CD4-positive, alpha-beta T cell treated with Interleukin-1 beta for 1 hour (primary cell): ENCODE results near the gene KLHL17.

Experiments
- DNase-seq, 2 donors: peaks; one replicate each; pipeline ENCODE4 v3.0.0-alpha.2; 2020 to 2022

KLHL17 gene

DNA sequence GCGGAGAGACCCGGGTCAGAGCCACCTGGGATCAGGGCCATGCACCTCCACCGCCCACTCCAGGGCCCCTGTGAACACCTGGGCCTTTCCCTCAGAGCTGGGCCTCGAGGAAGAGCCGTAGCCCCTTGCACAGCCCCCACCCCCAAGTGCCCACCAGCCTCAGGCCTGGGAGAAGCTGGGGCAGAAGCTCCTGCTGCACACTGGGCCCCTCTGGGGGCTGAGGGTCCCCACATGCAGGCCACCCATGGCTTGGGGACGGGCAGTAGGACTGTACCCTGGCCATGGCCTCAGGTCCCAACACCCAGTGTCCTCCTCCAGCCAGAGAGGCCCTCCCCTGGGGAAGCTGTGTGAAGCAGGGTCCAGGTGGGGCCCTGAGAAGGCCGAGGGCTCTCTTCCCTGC is 7.8 kb upstream of the KLHL17 start:
- DNase-seq = no peak

DNA sequence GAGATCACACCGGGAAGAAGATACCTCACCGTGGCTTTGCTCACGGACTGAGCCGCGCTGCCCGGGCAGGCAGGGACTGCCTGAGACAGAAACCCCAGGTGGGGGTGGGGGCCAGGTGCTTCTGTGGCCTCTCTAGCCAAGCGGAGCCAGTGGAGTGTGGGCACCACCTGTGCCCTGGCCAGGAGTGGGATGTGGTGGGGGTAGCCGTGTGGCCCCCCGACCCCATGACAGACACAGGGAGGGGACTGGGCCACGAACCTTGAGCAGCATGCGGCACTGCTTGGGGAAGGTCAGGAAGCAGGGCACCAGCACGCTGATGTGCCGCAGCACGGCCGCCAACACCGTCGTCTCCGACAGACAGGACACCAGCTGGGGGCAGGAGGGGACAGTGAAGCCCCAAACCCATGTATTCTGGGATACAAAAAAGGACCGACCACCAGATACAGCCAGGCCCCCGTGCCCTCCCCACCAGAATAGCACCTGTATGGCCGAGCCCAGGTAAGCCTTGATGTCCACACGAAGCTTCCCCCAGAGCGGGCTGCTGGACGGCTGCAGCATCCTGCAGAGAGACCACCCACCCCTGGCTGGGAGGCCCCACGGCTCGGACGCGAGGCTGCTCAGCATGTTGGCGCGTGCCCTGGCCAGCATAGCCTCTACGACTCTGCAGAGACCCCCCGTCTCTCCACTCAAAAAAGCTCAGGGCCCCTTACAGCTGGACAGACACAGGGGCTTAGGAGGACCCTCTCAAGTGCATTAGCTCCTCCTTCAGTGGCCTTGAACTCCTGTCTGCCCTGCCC is 6.7 kb upstream of the KLHL17 start:
- DNase-seq = no peak

DNA sequence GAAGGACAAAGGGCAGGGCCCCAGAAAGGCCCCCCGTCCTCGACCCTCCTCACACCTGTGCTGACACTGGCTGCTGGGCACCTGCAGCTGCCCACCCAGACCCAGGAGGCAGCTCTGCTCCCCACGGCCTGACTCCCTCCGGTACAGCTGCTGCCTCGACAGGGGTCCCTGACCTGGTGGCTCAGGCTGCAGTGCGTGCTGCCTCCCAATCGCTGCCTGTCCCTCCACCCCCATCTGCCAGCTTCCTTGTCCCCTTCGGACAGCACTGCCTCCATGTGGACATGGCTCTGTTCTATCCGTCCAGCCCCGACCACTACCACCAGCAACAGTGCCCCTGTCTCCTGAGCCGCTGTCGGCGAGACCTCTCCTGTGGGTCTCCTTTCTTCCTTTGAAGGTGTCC is 5.5 kb upstream of the KLHL17 start:
- no peak for DNase-seq

DNA sequence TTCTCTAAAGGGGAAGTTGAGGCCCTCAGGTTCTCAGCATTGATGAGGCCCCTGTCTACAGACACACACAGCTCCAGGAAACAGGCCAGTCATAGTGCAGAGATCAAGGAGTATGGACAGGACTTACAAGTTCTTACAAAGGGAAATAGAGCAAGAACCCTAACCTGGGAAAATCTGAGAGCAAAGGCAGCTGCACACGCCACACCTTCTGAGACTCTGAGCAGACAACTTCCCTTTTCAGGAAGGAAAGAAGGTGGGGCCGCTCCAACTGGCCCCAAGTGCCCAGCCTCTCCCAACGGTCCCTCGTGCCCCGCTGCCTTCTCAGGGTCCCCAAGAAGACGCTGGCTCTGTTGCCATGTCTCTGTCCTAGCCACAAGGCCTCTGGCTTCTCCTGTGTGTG is 4.9 kb upstream of the KLHL17 start:
- DNase-seq = no peak

DNA sequence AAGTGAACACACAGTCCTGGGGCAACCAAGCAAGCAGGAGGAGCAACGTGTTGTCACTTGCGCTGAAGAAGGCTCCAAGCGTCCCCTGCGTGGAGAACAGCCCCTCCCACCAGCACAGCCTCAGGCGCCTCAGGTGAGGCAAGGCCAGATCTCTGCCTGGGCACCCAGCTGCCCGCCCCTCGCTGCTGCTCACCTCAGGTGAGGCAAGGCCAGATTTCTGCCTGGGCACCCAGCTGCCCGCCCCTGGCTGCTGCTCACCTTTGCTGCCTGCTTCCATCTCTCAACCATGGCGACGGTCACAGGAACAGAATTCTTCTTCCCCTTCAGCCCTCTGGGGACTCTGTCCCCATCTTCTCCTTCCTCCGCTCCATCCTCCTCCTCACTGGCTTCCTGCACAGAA is 3.7 kb upstream of the KLHL17 start:
- no peak for DNase-seq

DNA sequence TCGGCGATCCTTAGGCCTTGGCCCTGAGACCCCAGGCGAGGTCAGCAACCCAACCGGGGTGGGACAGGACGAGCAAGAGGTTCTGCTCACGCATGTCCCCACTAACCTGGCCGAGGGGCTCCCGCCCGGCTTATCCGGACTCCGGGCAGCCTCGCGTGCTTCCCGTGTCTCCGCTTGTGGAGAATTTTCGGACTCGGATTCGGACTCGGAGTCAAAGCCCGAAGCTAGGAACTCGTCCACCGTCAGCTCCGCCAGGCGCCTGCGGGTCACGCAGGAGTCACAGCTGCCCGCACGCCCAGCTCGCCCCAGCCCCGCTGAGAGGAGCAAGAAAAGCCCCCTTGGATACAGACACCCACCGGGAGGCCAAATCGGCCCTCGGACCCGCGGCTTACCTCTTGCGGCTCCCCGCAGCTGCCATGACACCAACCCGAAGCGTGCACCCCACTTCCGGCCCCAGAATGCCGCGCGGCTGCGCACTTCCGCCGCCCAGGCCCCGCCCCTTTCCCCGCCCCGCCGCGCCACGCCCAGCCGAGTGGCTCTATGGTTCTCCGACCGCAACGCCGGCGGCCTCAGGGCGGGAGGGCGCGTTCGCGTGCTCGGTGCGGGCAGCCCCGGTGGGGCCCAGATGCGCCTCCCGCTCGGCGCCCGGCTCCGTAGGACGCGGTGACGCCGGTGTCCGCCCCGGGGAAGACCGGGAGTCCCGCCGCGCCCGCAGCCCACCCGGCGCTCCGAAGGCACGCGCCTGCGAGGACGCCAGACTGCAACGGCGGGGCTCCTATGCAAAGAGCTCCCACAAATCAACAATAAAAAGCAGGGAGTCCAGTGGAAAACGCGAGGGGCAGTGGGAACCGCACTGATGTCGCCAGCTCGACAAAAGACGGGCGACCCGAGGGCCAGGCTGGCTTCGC is 1.3 kb upstream of the KLHL17 start, which contains the start of gene NOC2L:
TSS of gene NOC2L (minus strand) at position 434 of the 908 bp plus-strand sequence. CDS start at position 418, 16 bp downstream.
- DNase-seq = peak; percentile 95 to 98

DNA sequence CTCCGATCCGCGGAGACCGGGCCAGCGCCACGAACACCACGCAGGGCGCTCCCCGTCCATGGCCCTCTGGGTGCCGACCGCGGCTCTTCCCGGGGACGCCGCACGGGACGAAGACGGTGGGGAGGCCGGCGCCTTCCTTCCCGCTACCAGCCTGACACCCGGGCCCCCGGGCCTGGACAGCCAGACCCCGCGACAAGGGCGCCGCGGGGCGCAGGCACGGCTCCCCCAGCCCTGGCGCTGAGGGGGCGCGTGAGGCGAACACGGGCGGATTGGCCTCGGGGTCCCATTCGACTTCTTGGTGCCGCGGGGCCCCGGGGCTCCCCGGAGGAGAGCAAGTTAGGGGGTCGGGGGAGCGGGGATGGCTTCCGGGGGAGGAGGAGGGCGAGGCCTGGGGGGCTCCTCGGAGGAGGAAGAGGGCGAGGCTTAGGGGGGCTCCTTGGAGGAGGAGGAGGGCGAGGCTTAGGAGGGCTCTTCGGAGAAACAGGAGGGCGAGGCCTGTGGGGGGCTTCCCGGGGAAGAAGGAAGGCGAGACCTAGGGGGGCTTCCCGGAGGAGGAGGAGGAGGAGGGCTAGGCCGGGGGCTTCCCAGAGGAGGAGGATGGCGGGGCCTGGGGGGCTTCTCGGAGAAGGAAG is 537 bp upstream of the KLHL17 start:
- no peak for DNase-seq

DNA sequence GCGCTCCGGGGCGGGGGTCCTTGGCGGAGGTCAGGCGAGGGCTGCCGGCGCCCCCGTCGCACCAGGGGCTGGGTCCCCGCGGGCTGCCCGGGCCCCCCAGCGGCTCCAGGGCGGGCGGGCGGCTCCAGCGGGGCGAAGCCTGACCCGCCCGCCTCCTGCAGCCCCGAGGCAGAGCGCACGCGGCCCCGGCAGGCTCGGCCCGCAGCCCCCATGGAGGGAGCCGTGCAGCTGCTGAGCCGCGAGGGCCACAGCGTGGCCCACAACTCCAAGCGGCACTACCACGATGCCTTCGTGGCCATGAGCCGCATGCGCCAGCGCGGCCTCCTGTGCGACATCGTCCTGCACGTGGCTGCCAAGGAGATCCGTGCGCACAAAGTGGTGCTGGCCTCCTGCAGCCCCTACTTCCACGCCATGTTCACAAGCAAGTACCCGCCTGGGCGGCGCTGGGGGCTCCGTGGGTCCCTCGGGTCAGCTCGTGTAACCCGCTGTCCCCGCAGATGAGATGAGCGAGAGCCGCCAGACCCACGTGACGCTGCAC is 817 bp downstream of the KLHL17 start:
- no peak for DNase-seq

DNA sequence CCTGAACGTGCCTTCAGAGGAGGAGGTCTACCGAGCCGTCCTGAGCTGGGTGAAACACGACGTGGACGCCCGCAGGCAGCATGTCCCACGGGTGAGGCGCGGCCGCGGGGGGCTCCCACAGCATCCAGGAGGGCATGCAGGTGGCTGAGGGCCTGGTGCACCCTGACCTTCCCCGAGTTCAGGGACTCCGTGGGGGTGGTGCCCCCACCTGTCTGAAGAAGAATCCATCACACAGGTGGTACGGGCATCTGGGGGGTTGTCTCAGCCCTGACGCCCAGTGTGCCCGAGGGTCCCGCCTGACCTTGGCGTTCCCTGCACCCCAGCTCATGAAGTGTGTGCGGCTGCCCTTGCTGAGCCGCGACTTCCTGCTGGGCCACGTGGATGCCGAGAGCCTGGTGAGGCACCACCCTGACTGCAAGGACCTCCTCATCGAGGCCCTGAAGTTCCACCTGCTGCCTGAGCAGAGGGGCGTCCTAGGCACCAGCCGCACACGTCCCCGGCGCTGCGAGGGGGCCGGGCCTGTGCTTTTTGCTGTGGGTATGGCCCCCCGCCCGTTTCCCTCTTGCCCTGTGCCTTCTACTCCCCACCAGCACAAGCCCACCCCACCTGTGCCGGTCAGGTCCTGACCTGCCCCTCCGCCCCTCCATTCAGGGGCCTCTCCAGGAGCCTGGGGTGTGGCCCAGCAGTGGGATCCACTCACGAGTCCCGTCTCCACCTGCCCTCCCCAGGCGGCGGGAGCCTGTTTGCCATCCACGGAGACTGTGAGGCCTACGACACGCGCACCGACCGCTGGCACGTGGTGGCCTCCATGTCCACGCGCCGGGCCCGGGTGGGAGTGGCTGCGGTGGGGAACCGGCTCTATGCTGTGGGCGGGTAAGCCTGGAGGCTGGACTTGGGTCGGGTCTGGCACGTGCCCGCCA is 2.3 kb downstream of the KLHL17 start:
- DNase-seq = no peak

DNA sequence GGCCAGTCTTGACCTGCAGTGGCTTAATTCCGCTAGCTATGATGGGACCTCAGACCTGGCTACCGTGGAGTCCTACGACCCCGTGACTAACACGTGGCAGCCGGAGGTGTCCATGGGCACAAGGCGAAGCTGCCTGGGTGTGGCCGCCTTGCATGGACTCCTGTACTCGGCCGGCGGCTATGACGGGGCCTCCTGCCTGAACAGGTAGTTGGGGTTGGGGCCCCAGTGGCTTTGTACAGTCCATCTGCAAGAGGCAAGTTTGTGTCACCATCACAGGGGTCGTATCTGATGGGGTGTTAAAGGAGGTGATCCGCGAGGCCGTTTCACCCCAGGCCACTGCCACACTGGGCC is 2.9 kb downstream of the KLHL17 start:
- no peak for DNase-seq

DNA sequence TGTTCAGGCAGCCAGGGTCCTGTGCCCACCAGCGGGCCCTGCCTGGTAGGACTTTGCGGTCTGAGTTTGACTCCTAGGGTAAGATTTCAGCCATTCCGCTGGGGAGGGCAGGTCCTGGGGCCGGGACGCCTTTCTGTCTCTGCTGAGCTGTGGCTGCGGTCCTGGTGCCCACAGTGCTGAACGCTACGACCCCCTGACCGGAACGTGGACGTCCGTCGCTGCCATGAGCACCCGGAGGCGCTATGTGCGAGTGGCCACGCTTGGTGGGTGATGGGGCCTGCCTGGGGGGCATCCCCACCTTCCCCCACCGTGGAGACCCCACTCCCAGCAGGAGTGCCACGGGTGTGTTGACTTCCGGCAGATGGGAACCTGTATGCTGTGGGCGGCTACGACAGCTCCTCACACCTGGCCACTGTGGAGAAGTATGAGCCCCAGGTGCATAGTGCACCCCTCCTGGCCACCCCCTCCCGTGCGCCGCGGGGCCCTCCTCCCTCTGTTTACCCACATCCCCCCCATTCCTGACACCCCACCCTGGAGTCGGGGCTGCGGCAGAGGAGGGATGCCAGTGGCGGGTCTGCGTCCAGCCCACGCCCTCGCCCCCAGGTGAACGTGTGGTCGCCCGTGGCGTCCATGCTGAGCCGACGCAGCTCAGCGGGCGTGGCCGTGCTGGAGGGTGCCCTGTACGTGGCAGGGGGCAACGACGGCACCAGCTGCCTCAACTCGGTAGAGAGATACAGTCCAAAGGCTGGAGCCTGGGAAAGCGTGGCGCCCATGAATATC is 3.6 kb downstream of the KLHL17 start:
- DNase-seq = no peak

DNA sequence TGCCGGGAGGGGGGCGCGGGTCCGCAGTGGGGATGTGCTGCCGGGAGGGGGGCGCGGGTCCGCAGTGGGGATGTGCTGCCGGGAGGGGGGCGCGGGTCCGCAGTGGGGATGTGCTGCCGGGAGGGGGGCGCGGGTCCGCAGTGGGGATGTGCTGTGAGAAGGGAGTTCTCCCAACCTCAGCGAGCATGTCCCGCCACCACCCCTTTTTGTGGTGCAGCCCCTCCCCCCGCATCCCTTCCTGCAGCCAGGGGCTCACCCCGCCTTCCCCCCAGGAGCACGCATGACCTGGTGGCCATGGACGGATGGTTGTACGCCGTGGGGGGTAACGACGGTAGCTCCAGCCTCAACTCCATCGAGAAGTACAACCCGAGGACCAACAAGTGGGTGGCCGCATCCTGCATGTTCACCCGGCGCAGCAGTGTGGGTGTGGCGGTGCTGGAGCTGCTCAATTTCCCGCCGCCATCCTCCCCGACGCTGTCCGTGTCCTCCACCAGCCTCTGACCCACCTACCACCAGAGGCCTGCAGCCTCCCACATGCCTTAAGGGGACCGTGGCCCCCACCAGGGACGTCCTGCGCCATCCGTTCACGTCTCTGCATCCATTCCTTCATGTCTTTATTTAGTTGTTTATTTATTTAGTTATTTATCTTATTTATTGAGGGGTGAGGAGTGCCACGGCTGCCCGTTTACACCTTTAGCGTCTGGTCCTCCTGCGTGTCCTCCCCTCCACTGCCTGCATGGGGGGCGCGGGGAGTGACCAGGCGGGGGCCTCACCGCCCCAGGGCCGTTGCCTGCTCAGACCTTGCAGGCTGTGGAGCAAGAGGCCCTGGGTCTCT is 4.5 kb downstream of the KLHL17 start:
- no peak for DNase-seq

DNA sequence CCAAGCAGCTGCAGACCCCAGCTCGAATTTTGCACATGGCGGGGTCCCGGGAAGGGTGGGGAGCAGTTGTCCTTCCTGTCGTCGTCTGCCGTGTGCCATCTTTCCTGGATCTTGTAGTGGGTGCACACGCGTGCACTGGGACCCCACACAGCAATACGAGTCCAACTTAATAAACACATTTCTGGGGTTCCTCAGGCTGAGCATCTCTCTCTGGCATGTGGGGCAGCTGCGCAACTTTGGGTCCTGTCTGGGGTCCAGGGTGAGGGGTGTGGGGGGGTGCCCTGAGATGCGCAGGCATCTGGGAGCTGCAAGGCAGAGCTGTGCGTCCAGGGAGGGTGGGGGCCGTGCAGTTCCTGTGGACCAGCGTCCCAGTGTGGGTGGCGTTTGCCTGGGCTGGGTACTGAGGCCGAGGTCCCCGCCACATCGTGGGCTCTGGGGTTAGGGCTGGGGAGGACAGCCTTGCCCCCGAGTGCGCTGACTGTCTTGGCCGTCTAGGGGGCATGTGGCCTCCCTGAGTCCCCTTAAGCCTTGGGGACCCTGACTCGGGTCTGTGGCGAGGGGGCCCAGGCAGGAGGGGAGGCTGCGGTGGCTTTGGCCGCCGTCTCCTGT is 5.2 kb downstream of the KLHL17 start:
- no peak for DNase-seq

DNA sequence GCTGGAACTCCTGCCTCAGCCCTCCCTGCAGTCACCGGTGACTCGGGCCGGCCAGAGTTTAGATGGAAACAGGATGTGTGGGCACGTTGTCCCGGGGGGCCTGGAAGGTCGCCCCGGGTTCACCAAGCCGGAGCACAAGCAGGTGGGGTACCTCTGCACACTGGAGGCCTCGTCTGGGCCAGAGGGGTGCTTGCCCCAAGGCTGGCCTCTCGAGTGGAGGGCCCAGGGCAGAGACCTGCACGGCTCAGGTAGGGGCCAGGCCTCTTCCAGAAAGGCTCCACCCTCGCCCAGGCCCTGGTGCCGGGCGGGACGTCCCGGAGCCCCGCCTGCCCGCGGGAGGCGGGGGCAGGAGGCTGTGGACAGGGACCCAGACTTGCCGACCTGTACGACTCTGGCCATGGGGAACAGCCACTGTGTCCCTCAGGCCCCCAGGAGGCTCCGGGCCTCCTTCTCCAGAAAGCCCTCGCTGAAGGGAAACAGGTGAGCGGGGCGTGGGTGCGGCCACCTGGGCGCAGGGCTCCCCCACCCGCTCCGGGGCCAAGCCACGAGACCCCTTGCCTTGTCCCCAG is 5.8 kb downstream of the KLHL17 start, which contains the start of gene PLEKHN1:
TSS of gene PLEKHN1 (plus strand) at position 348 of the 569 bp plus-strand sequence. CDS start at position 398, 50 bp downstream.
- DNase-seq = peak in 1 of 2 donors; percentile 19

DNA sequence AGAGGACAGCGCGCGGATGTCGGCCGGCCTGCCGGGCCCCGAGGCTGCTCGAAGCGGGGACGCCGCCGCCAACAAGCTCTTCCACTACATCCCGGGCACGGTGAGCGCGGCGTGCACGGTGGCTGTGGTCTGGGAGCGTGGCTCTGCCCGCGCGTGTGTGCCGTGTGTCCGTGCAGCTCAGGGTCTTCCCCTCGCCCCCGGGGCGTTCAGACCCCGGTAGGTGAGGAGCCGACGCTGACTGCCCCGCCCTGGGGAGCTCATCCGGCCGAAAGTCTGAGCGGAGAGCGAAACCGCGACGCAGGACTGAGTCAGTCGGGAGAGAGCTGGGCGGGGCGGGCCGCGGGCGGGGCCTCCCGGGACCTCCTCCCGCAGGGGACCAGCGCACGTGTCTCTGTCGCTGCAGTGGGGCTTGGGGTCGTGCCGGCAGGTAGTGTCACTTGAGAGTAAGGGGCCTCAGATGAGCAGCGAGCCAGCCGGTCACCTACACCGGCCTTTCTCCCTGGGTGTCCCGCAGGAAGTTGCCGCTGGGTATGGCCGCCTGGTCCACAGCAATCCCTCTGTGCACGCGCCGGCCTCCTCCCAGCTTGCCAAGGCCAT is 6.4 kb downstream of the KLHL17 start:
- DNase-seq = peak; percentile 68 to 71

DNA sequence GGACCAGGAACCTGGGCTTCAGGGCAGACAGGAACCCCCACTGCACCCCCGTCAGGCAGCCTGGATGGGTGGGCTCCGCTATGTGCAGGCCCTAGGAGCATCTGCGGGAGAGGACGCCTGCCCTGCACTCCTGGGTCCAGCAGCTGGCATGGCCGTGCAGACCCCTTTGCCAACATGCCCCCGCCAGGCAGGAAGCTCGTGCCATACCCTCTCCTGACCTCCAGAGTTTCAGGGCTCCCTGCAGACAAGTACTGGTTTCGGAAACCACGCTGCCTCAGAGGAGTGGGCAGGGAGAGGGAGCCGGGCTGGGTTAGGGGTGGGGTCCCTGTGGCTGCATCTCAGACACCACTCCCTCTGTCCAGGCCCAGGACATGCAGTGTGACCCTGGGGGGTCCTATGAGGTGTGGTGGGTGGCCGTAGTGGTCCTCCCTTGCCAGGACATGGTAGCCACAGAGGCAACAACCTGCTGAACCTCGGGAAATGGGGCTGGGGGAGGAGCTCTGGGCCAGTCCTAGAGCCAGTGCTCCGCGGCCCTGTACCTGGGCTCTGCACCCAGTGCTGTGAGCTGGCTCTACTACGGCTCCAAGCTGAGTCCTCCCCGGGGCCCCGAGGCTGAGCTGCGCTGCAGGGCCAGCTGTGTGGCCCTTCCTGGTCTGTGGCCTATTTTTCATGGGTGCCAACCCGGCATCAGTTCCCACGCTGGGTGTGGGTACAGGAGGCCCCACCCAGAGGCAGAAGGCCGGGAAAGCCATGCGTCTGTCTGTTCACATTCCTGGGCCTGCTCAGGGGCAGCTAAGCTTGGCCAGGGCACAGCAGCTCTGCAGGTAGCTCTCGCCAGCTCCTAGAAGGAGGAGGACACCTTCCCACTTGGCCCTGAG is 7.3 kb downstream of the KLHL17 start:
- DNase-seq = no peak

DNA sequence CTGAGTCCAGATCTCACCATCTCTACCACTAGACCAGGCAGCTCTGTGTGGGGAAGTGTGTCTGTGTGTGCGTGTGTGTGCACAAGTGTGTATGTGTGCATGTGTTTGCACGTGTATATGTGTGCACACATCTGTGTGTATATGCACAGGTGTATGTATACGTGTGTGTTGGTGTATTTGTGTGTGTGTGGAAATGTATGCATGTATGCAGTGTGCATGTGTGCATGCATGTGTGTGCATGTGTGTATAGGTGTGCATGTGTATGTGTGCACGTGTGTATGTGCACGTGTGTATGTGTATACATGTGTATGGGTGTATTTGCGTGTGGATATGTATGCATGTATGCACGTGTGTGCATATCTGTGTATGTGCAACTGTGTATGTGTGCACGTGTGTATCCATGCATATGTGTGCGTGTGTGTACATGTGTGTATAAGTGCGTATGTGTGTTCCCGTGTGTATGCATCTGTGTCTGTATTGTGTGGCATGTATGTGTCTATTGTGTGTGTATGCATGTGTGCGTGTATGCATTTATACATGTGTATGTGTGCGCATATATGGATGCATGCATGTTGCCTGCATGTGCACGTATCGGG is 9.0 kb downstream of the KLHL17 start:
- no peak for DNase-seq
